Hepatocyte (in vitro differentiated cells): ENCODE data around the gene TTC23.

Experiments
- EZH2 ChIP-seq: fragments of 200-600 bp; sonication (generic); IDR thresholded peaks from 2 replicates; pipeline ENCODE4 v1.6.1; 2016; ENCODE audit warnings: antibody characterized with exemption, mild to moderate bottlenecking, borderline replicate concordance
- EZH2phosphoT487 ChIP-seq: fragments of 200-600 bp; sonication (generic); IDR thresholded peaks from one replicate; pipeline ENCODE4 v1.6.1; 2018; ENCODE audit warnings: antibody characterized with exemption, mild to moderate bottlenecking, low read depth, moderate library complexity; ENCODE audit not compliant: unreplicated experiment, severe bottlenecking
- TF ChIP-seq, protein P1 (sequence below): fragments of 200-600 bp; sonication (generic); IDR thresholded peaks from 2 replicates; pipeline ENCODE4 v1.5.1; 2016; ENCODE audit warnings: antibody characterized with exemption, mild to moderate bottlenecking; ENCODE audit not compliant: poor library complexity

DNA sequence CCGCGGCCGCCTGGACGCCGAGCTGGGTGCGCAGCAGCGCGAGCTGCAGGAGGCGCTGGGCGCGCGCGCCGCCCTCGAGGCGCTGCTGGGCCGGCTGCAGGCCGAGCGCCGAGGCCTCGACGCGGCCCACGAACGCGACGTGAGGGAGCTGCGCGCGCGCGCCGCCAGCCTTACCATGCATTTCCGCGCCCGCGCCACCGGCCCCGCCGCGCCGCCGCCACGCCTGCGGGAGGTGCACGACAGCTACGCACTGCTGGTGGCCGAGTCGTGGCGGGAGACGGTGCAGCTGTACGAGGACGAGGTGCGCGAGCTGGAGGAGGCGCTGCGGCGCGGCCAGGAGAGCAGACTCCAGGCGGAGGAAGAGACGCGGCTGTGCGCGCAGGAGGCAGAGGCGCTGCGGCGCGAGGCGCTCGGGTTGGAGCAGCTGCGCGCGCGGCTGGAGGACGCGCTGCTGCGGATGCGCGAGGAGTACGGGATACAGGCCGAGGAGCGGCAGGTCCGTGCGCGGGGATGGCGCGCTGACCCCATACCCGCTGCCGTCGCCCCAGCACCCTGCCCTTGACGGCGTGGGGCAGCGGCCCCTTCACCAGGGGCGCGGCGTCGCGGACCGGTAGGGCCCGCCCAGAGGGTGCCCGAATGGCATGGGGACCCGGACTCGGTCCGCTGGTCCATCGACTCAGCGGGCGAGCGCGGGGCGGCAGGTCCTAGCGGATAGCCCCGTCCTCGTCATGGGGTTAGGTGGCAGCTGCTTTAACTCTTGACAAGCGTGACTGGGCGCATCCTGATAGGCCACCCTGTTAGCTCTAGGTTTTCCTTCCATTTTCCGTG lies 143.7 kb downstream of the TTC23 start:
- peak; percentile 33 for TF ChIP-seq EZH2
- TF ChIP-seq, protein P1, sequence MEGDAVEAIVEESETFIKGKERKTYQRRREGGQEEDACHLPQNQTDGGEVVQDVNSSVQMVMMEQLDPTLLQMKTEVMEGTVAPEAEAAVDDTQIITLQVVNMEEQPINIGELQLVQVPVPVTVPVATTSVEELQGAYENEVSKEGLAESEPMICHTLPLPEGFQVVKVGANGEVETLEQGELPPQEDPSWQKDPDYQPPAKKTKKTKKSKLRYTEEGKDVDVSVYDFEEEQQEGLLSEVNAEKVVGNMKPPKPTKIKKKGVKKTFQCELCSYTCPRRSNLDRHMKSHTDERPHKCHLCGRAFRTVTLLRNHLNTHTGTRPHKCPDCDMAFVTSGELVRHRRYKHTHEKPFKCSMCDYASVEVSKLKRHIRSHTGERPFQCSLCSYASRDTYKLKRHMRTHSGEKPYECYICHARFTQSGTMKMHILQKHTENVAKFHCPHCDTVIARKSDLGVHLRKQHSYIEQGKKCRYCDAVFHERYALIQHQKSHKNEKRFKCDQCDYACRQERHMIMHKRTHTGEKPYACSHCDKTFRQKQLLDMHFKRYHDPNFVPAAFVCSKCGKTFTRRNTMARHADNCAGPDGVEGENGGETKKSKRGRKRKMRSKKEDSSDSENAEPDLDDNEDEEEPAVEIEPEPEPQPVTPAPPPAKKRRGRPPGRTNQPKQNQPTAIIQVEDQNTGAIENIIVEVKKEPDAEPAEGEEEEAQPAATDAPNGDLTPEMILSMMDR, result peak; percentile 19
- TF ChIP-seq EZH2phosphoT487, result no peak
